ENCODE measurements around the gene TFPT. TPM values are rescaled to one million over a fixed set of nuclear protein-coding genes. Genes with fewer than 3 reads are reported as not detected.

The TFPT gene
- total RNA-seq, 2 experiments from 2014 or later = 10.1 to 11.2 TPM

DNA sequence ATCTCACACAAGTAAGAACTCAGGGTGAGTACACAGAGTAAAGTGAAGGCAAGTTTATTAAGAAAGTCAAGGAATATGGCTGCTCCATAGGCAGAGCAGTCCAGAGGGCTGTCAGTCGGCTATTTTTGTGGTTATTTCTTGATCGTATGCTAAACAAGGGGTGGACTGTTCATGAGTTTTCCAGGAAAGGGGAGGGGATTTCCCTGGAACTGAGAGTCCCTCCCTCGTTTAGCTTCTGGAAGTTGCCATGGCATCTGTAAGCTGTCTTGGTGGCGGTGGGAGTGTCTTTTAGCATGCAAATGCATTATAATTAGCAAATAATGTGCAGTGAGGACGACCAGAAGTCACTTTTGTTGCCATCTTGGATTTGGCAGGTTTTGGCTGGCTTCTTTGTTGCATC is 46.0 kb downstream of the TFPT start:
- CTCF ChIA-PET = no interaction called here
- Mint-ChIP-seq H3K4me3 (no peak overlapping the region), H3K36me3 (ENCODE audit: low read depth) (no peaks in the 10 kb centered on the region), H3K4me1 (ENCODE audit: low read depth) (no peaks in the 10 kb centered on the region), H3K27ac (no peak overlapping the region), H3K9me3 (no peaks in the 10 kb centered on the region), H3K27me3 (peaks cover 14% of the 10 kb centered on the region)
- H3K9me3 ChIP-seq (ENCODE audit: control insufficient read depth in 1 of 2, insufficient read depth in 1 of 2, low read length in 2 of 2) = peaks cover 0 to 12% of the 10 kb centered on the region in 2 experiments
- ATAC-seq (ENCODE audit: poor library complexity) = no peak
- no peaks in the 10 kb centered on the region for H3K27me3 ChIP-seq (ENCODE audit: control insufficient read depth in 1 of 2, insufficient read depth in 2 of 2, low read length in 2 of 2)
- TF ChIP-seq, protein P1, sequence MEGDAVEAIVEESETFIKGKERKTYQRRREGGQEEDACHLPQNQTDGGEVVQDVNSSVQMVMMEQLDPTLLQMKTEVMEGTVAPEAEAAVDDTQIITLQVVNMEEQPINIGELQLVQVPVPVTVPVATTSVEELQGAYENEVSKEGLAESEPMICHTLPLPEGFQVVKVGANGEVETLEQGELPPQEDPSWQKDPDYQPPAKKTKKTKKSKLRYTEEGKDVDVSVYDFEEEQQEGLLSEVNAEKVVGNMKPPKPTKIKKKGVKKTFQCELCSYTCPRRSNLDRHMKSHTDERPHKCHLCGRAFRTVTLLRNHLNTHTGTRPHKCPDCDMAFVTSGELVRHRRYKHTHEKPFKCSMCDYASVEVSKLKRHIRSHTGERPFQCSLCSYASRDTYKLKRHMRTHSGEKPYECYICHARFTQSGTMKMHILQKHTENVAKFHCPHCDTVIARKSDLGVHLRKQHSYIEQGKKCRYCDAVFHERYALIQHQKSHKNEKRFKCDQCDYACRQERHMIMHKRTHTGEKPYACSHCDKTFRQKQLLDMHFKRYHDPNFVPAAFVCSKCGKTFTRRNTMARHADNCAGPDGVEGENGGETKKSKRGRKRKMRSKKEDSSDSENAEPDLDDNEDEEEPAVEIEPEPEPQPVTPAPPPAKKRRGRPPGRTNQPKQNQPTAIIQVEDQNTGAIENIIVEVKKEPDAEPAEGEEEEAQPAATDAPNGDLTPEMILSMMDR (IDR thresholded peaks at IDR 0.05) = no peak
- no peak overlapping the region for H3K27ac ChIP-seq (ENCODE audit: low read depth in 1 of 2, low read length in 2 of 2)
- H3K4me3 ChIP-seq (ENCODE audit: low read length) = no peak overlapping the region
- no peak for DNase-seq
- H3K36me3 ChIP-seq (ENCODE audit: insufficient read depth, low read length) = no peaks in the 10 kb centered on the region
- intact Hi-C loops (cut with DNase I, micrococcal nuclease) = no loop called here
- H3K4me1 ChIP-seq (ENCODE audit: insufficient read depth, low read length) = no peaks in the 10 kb centered on the region
- POLR2A ChIA-PET = no interaction called here

DNA sequence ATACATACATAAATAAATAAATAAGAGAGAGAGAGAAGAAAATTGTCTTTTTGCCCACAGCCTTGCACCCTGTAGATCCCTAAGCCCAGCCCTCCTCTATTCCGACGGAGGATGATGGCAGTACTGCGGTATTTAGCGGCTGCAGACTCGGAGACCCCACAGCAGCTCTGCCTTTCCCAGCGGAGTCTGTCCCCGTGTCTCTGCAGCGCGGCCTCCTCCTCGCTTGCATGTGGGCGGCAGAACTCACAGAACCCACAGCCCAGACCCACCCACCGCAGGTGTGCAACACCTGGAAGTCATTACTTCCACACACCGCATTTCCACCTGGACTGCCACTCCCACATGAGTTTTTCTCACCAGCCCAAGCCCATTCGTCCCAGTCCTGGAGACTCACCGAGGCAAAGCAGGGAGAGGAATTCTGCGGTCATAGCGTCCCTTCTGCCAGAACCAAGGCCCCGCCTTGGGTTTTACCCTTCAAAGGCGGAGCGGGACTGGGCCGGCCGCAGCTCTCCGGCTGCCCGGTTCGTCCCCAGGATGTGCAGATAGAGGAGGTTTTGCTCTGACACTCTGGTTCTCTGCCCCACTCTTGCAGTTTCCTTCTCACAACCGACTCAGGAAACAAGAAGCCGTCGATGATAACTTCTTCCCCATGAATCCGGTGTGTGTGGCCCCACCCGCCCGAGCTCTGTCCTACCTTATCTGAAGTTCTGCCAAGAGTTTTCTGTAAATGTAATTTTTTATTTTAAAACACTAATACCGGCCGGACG is 51.9 kb downstream of the TFPT start, which contains the start of gene VSTM1:
Gene VSTM1 (minus strand): TSS at position 548 of the 767 bp plus-strand sequence. CDS start 120 bp downstream, at position 428.
- H3K4me3 Mint-ChIP-seq = no peak within 1 kb of the TSS
- peaks cover 28% of the 10 kb centered on the region for H3K27me3 Mint-ChIP-seq
- no peaks in the 10 kb centered on the region for H3K9me3 Mint-ChIP-seq
- ATAC-seq (ENCODE audit: poor library complexity) (no peak), DNase-seq (no peak)
- Histone ChIP-seq H3K4me1 (ENCODE audit: insufficient read depth, low read length) (no peaks in the 10 kb centered on the region), H3K36me3 (ENCODE audit: insufficient read depth, low read length) (no peaks in the 10 kb centered on the region), H3K27ac (ENCODE audit: low read depth in 1 of 2, low read length in 2 of 2) (no peak within 1 kb of the TSS), H3K9me3 (ENCODE audit: control insufficient read depth in 1 of 2, insufficient read depth in 1 of 2, low read length in 2 of 2) (peaks cover 0 to 9% of the 10 kb centered on the region in 2 experiments), H3K4me3 (ENCODE audit: low read length) (no peak within 1 kb of the TSS), H3K27me3 (ENCODE audit: control insufficient read depth in 1 of 2, insufficient read depth in 2 of 2, low read length in 2 of 2) (peaks cover 3 to 5% of the 10 kb centered on the region in 2 experiments)
- ChIA-PET CTCF (no interaction called here), POLR2A (no interaction called here)
- TF ChIP-seq, protein P1 (IDR thresholded peaks at IDR 0.05) = no peak
- no peak within 1 kb of the TSS for H3K27ac Mint-ChIP-seq
- H3K4me1 Mint-ChIP-seq (ENCODE audit: low read depth) = no peaks in the 10 kb centered on the region
- intact Hi-C loops (cut with DNase I, micrococcal nuclease) = no loop called here
- no peaks in the 10 kb centered on the region for H3K36me3 Mint-ChIP-seq (ENCODE audit: low read depth)

DNA sequence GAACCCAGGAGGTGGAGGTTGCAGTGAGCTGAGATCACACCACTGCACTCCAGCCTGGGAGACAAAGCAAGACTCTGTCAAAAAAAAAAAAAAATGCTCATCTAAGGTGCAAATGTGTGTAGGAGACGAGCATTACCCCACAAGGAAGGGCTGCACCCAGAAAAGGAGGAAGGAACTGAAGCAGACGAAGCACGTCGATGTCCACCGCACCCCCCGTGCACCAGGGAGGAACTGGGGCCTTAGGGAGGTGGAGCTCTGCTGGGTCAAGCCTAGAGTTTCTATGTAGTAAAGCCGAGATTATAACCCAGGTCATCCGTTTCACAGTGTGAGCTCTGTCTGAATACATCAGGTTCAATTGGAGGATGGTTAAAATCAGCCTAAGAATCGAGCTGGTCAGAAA is 52.8 kb downstream of the TFPT start:
- no peak overlapping the region for H3K27ac ChIP-seq (ENCODE audit: low read depth in 1 of 2, low read length in 2 of 2)
- DNase-seq = peak in 2 of 14 experiments; percentile 12 to 16
- no peak for ATAC-seq (ENCODE audit: poor library complexity)
- ChIA-PET CTCF (no interaction called here), POLR2A (no interaction called here)
- H3K27me3 Mint-ChIP-seq = peaks cover 28% of the 10 kb centered on the region
- H3K27me3 ChIP-seq (ENCODE audit: control insufficient read depth in 1 of 2, insufficient read depth in 2 of 2, low read length in 2 of 2) = peaks cover 3 to 5% of the 10 kb centered on the region in 2 experiments
- H3K4me3 ChIP-seq (ENCODE audit: low read length) = no peak overlapping the region
- H3K9me3 Mint-ChIP-seq = no peaks in the 10 kb centered on the region
- H3K4me1 Mint-ChIP-seq (ENCODE audit: low read depth) = no peaks in the 10 kb centered on the region
- H3K4me1 ChIP-seq (ENCODE audit: insufficient read depth, low read length) = no peaks in the 10 kb centered on the region
- no peak overlapping the region for H3K27ac Mint-ChIP-seq
- TF ChIP-seq, protein P1 (IDR thresholded peaks at IDR 0.05) = no peak
- no peak overlapping the region for H3K4me3 Mint-ChIP-seq
- H3K36me3 Mint-ChIP-seq (ENCODE audit: low read depth) = no peaks in the 10 kb centered on the region
- no peaks in the 10 kb centered on the region for H3K36me3 ChIP-seq (ENCODE audit: insufficient read depth, low read length)
- intact Hi-C loops (cut with DNase I, micrococcal nuclease) = no loop called here
- peaks cover 0 to 9% of the 10 kb centered on the region in 2 experiments for H3K9me3 ChIP-seq (ENCODE audit: control insufficient read depth in 1 of 2, insufficient read depth in 1 of 2, low read length in 2 of 2)

Other genes with a start within 250 kb of the TFPT start
- gene MYADM, start 247.8 kb downstream of the TFPT start, total RNA-seq = 100 to 1,000 TPM; 444 to 448 TPM
- gene PRKCG, start 233.5 kb downstream of the TFPT start, total RNA-seq = 1 to 10 TPM; 1.5 to 1.6 TPM
- not detected for gene CACNG7, start 206.4 kb downstream of the TFPT start, total RNA-seq
- not detected for gene CACNG8, start 152.7 kb downstream of the TFPT start, total RNA-seq
- not detected for gene CACNG6, start 124.0 kb downstream of the TFPT start, total RNA-seq
- not detected for gene VSTM1, start 51.8 kb downstream of the TFPT start, total RNA-seq
- not detected for gene TARM1, start 34.3 kb downstream of the TFPT start, total RNA-seq
- gene OSCAR, start 14.9 kb downstream of the TFPT start, total RNA-seq = under 1 TPM; 0.41 to 0.42 TPM
- 10 to 100 TPM; 63.0 to 63.5 TPM for gene NDUFA3, start 12.8 kb downstream of the TFPT start, total RNA-seq
- 10 to 100 TPM; 52.9 to 55.9 TPM for gene PRPF31, start 97 bp upstream of the TFPT start, total RNA-seq
- gene CNOT3, start 22.1 kb upstream of the TFPT start, total RNA-seq = 10 to 100 TPM; 26.7 to 28.7 TPM
- gene LENG1, start 44.1 kb upstream of the TFPT start, total RNA-seq = 10 to 100 TPM; 14.4 to 16.0 TPM
- gene TMC4, start 57.5 kb upstream of the TFPT start, total RNA-seq = 1 to 10 TPM in 1 of 2 experiments, under 1 TPM in 1; 0.84 to 1.5 TPM
- gene MBOAT7, start 73.9 kb upstream of the TFPT start, total RNA-seq = 10 to 100 TPM; 13.7 to 18.0 TPM
- 1 to 10 TPM; 8.4 to 8.6 TPM for gene TSEN34, start 75.7 kb upstream of the TFPT start, total RNA-seq
- gene RPS9, start 85.2 kb upstream of the TFPT start, total RNA-seq = 1,000 to 10,000 TPM; 2,017 to 2,050 TPM
- 1 to 10 TPM; 1.1 to 1.3 TPM for gene LILRB3, start 107.3 kb upstream of the TFPT start, total RNA-seq
- gene LILRA6, start 127.1 kb upstream of the TFPT start, total RNA-seq = under 1 TPM in 1 of 2 experiments, not detected in 1; 0.60 TPM
- gene LILRB5, start 141.6 kb upstream of the TFPT start, total RNA-seq = not detected
- 1 to 10 TPM; 1.3 to 1.5 TPM for gene LILRB2, start 165.5 kb upstream of the TFPT start, total RNA-seq
- 1 to 10 TPM; 1.5 TPM for gene LILRA5, start 197.5 kb upstream of the TFPT start, total RNA-seq
- gene LILRA4, start 223.5 kb upstream of the TFPT start, total RNA-seq = under 1 TPM; 0.47 to 0.52 TPM
- 10 to 100 TPM; 12.3 to 14.4 TPM for gene LAIR1, start 249.3 kb upstream of the TFPT start, total RNA-seq

All from CD4-positive, alpha-beta T cell (primary cell).